ENCODE data around the gene USF2. TPM values are rescaled to one million over a fixed set of nuclear protein-coding genes. Genes with fewer than 3 reads are reported as not detected.

USF2 gene
- total RNA-seq, 1 experiment from 2014 or later = 123 TPM

DNA sequence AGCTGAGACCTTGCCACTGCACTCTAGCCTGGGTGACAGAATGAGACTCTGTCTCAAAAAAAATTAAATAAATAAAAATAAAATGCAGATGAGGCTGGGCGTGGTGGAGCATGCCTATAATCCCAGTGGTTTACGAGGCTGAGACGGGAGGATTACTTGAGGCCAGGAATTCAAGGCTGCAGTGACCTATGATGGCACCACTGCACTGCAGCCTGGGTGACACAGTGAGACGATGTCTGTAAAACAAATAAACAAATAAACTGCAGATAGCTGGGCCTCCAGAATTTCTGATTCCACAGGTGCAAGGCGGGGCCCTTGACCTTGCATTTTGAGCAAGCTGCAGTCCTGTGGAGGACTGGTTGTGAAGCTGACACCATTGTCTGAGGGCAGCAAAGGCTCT, 20.1 kb downstream of the USF2 start:
- Histone ChIP-seq H3K79me2 (ENCODE audit: insufficient read depth, low read length) (no peaks in the 10 kb centered on the region), H3K4me1 (ENCODE audit: insufficient read depth, low read length) (no peaks in the 10 kb centered on the region; the same call in 1 of the 2 replicates), H3K4me2 (ENCODE audit: insufficient read depth, insufficient read length, low read length) (no peak overlapping the region), H2BK120ac (ENCODE audit: low read depth, low read length, poor library complexity, severe bottlenecking) (no peak overlapping the region), H2BK20ac (ENCODE audit: low read depth, low read length, poor library complexity, severe bottlenecking) (no peak overlapping the region), H3K9ac (ENCODE audit: extremely low read depth, insufficient read length, low read length) (no peak overlapping the region), H3K56ac (ENCODE audit: insufficient read length, low read depth, low read length) (no peak overlapping the region), H3K27me3 (ENCODE audit: insufficient read depth, low read length) (no peaks in the 10 kb centered on the region), H3K23me2 (ENCODE audit: insufficient read length, low read depth, low read length, poor library complexity, severe bottlenecking) (peaks cover 6% of the 10 kb centered on the region), H2BK5ac (ENCODE audit: insufficient read length, low read length) (no peak overlapping the region), H2AFZ (ENCODE audit: low read length) (no peak overlapping the region), H4K5ac (ENCODE audit: insufficient read length, low read depth, low read length) (no peak overlapping the region), H3K79me1 (ENCODE audit: insufficient read depth, low read depth, low read length, poor library complexity, severe bottlenecking) (no peaks in the 10 kb centered on the region), H4K91ac (ENCODE audit: insufficient read length, low read depth, low read length) (no peak overlapping the region), H3K23ac (ENCODE audit: insufficient read length, low read depth, low read length) (no peak overlapping the region), H2BK15ac (ENCODE audit: low read depth, low read length) (no peak overlapping the region), H4K20me1 (ENCODE audit: control insufficient read depth, insufficient read depth, insufficient read length) (no peaks in the 10 kb centered on the region), H2AK5ac (ENCODE audit: insufficient read length, low read length) (no peak overlapping the region), H3K27ac (ENCODE audit: insufficient read length, low read depth, low read length) (no peak overlapping the region), H4K8ac (replicated peaks; ENCODE audit: insufficient read length, low read depth, low read length) (no peak overlapping the region), H3K18ac (ENCODE audit: insufficient read length, low read depth, low read length) (no peak overlapping the region), H2BK12ac (ENCODE audit: insufficient read length, low read depth, low read length) (no peak overlapping the region), H3T11ph (ENCODE audit: low read length) (no peak overlapping the region), H3K4ac (ENCODE audit: low read depth, low read length) (no peak overlapping the region), H3K9me3 (ENCODE audit: control insufficient read depth, low read depth, low read length) (no peaks in the 10 kb centered on the region), H3K14ac (ENCODE audit: insufficient read depth, low read length) (no peak overlapping the region)
- peak overlapping the region in 1 of 3 experiments; percentile 31; a peak in 1 of 7 replicates for H3K27ac Mint-ChIP-seq
- peaks cover 9% of the 10 kb centered on the region for H3K27me3 Mint-ChIP-seq (ENCODE audit: low read depth)
- WGBS (ENCODE audit: extremely low coverage, insufficient read length, low lambda C conversion rate) = no CpG with 5 or more reads among the region's 5 CpGs
- DNase-seq = no peak
- no peak overlapping the region for H3K4me3 Mint-ChIP-seq
- TF ChIP-seq, protein P1, sequence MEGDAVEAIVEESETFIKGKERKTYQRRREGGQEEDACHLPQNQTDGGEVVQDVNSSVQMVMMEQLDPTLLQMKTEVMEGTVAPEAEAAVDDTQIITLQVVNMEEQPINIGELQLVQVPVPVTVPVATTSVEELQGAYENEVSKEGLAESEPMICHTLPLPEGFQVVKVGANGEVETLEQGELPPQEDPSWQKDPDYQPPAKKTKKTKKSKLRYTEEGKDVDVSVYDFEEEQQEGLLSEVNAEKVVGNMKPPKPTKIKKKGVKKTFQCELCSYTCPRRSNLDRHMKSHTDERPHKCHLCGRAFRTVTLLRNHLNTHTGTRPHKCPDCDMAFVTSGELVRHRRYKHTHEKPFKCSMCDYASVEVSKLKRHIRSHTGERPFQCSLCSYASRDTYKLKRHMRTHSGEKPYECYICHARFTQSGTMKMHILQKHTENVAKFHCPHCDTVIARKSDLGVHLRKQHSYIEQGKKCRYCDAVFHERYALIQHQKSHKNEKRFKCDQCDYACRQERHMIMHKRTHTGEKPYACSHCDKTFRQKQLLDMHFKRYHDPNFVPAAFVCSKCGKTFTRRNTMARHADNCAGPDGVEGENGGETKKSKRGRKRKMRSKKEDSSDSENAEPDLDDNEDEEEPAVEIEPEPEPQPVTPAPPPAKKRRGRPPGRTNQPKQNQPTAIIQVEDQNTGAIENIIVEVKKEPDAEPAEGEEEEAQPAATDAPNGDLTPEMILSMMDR (conservative IDR thresholded peaks at IDR 0.05) = no peak
- no peaks in the 10 kb centered on the region for H3K9me3 Mint-ChIP-seq
- H3K36me3 Mint-ChIP-seq (ENCODE audit: insufficient read depth in 1 of 3, low read depth in 3 of 3) = no peaks in the 10 kb centered on the region
- peaks cover 22 to 33% of the 10 kb centered on the region in 2 experiments for H3K4me1 Mint-ChIP-seq
